Mesangial cell (primary cell): ENCODE data around the gene CITED4. TPM values are rescaled to one million over a fixed set of nuclear protein-coding genes. Genes with fewer than 3 reads are reported as not detected.

Experiments used
- total RNA-seq: library from RNA; depleted of rRNA; stranded (reverse); fragments of >200 nt; gene quantifications from 2 replicates; pipeline ENCODE4 v1.2.3, GENCODE V29; 2015

Gene CITED4
- total RNA-seq: 20.4 and 30.0 TPM in 2 replicates

GRCh38 chr1:40862008-40862863 is at the start of gene CITED4:
Gene CITED4 (minus strand): TSS chr1:40862363. CDS start chr1:40862127, 236 bp downstream.

Other genes with a start within 250 kb of the CITED4 start
- gene RIMS3, start 196.7 kb downstream of the CITED4 start, total RNA-seq: 1.8 and 3.7 TPM in 2 replicates
- 38.8 and 42.8 TPM in 2 replicates for gene NFYC, start 170.7 kb downstream of the CITED4 start, total RNA-seq
- 0.49 and 1.3 TPM in 2 replicates for gene KCNQ4, start 78.6 kb downstream of the CITED4 start, total RNA-seq
- gene CTPS1, start 117.3 kb upstream of the CITED4 start, total RNA-seq: 20.8 and 51.2 TPM in 2 replicates
- gene SLFNL1, start 159.4 kb upstream of the CITED4 start, total RNA-seq: under 0.01 and 0.13 TPM in 2 replicates